Skeletal muscle satellite cell (primary cell): ENCODE data around the gene SLC15A1.
A peak's percentile ranks its signal among the peaks of the same experiment; 100 is the strongest.
"Not testable (repeated sequence)": the region's sequence is repeated elsewhere in the genome, so short reads cannot be mapped to it uniquely, and the experiment has no call there.

Source experiments
- H3K27me3 ChIP-seq: 2 replicates; pipeline ENCODE4 v1.7.0; 2013; ENCODE audit warnings: low read length; ENCODE audit not compliant: control insufficient read depth, insufficient read depth
- H3K36me3 ChIP-seq: 2 replicates; pipeline ENCODE4 v1.7.0; 2013; ENCODE audit warnings: mild to moderate bottlenecking, control low read depth, low read length; ENCODE audit not compliant: insufficient read depth
- H3K4me1 ChIP-seq: 2 replicates; pipeline ENCODE4 v1.7.0; 2013; ENCODE audit warnings: low read length; ENCODE audit not compliant: control insufficient read depth, insufficient read depth
- H3K4me2 ChIP-seq: 2 replicates; pipeline ENCODE4 v1.7.0; 2013; ENCODE audit warnings: mild to moderate bottlenecking, low read length
- H3K4me3 ChIP-seq: 2 replicates; pipeline ENCODE4 v1.7.0; 2013; ENCODE audit warnings: low read length
- H3K9ac ChIP-seq: 2 replicates; pipeline ENCODE4 v1.7.0; 2013; ENCODE audit warnings: mild to moderate bottlenecking, low read depth, low read length, moderate library complexity
- H3K9me3 ChIP-seq: replicated peaks from 2 replicates; pipeline ENCODE4 v1.7.0; 2013; ENCODE audit warnings: mild to moderate bottlenecking, control low read depth, low read length

SLC15A1 gene

GRCh38 chr13:98768522-98768921 is 16.1 kb upstream of the SLC15A1 start:
- peaks cover 33% of the 10 kb centered on the region for H3K27me3 ChIP-seq
- H3K4me1 ChIP-seq, result no peaks in the 10 kb centered on the region
- no peak overlapping the region for H3K9ac ChIP-seq

GRCh38 chr13:98766697-98767096 is 14.2 kb upstream of the SLC15A1 start:
- Histone ChIP-seq H3K4me1 (no peaks in the 10 kb centered on the region), H3K27me3 (peaks cover 39% of the 10 kb centered on the region), H3K36me3 (no peaks in the 10 kb centered on the region), H3K9me3 (no peaks in the 10 kb centered on the region), H3K4me3 (no peak overlapping the region), H3K9ac (no peak overlapping the region), H3K4me2 (no peak overlapping the region)

More at GRCh38 chr13:98768522-98768921, 16.1 kb upstream of the SLC15A1 start:
- Histone ChIP-seq H3K4me3 (no peak overlapping the region), H3K4me2 (no peak overlapping the region), H3K9me3 (no peaks in the 10 kb centered on the region), H3K36me3 (no peaks in the 10 kb centered on the region)

- H3K36me3 ChIP-seq, result no peaks in the 10 kb centered on the region
- H3K27me3 ChIP-seq, result peaks cover 39% of the 10 kb centered on the region
- no peaks in the 10 kb centered on the region for H3K4me1 ChIP-seq
- H3K4me3 ChIP-seq, result no peak overlapping the region
- no peaks in the 10 kb centered on the region for H3K9me3 ChIP-seq
- H3K4me2 ChIP-seq, result no peak overlapping the region
- H3K9ac ChIP-seq, result no peak overlapping the region
Observed at GRCh38 chr13:98765996-98766519, 13.6 kb upstream of the SLC15A1 start.

- H3K9ac ChIP-seq, result no peak overlapping the region
- no peaks in the 10 kb centered on the region for H3K4me1 ChIP-seq
- no peaks in the 10 kb centered on the region for H3K36me3 ChIP-seq
- H3K4me2 ChIP-seq, result peak overlapping the region; percentile 65
- peaks cover 18% of the 10 kb centered on the region for H3K27me3 ChIP-seq
- peak overlapping the region; percentile 44 for H3K4me3 ChIP-seq
- H3K9me3 ChIP-seq, result no peaks in the 10 kb centered on the region
Observed at GRCh38 chr13:98761986-98762616, 9.6 kb upstream of the SLC15A1 start.

- Histone ChIP-seq H3K27me3 (peaks cover 25% of the 10 kb centered on the region), H3K9ac (no peak overlapping the region), H3K9me3 (no peaks in the 10 kb centered on the region), H3K36me3 (no peaks in the 10 kb centered on the region), H3K4me3 (peak overlapping the region; percentile 44), H3K4me2 (peak overlapping the region; percentile 65), H3K4me1 (no peaks in the 10 kb centered on the region)
Observed at GRCh38 chr13:98761126-98761985, 8.9 kb upstream of the SLC15A1 start.

- Histone ChIP-seq H3K9me3 (peaks cover 6% of the 10 kb centered on the region), H3K4me2 (no peak overlapping the region), H3K4me1 (peaks cover 14% of the 10 kb centered on the region), H3K4me3 (no peak overlapping the region), H3K36me3 (no peaks in the 10 kb centered on the region), H3K9ac (no peak overlapping the region), H3K27me3 (peaks cover 47% of the 10 kb centered on the region)
Observed at GRCh38 chr13:98755729-98756128, 3.3 kb upstream of the SLC15A1 start.

GRCh38 chr13:98755116-98755515 is 2.6 kb upstream of the SLC15A1 start:
- Histone ChIP-seq H3K9me3 (peaks cover 6% of the 10 kb centered on the region), H3K9ac (no peak overlapping the region), H3K36me3 (no peaks in the 10 kb centered on the region), H3K27me3 (peaks cover 52% of the 10 kb centered on the region), H3K4me3 (no peak overlapping the region), H3K4me2 (no peak overlapping the region), H3K4me1 (peaks cover 14% of the 10 kb centered on the region)

- H3K9me3 ChIP-seq, H3K4me2 ChIP-seq, H3K36me3 ChIP-seq, H3K9ac ChIP-seq, H3K4me3 ChIP-seq: not testable (repeated sequence)
- peaks cover 14% of the 10 kb centered on the region for H3K4me1 ChIP-seq
- H3K27me3 ChIP-seq, result peaks cover 52% of the 10 kb centered on the region
Observed at GRCh38 chr13:98754468-98754867, 2.0 kb upstream of the SLC15A1 start.

GRCh38 chr13:98751861-98752466 is 508 bp downstream of the SLC15A1 start:
- peaks cover 6% of the 10 kb centered on the region for H3K9me3 ChIP-seq
- peak overlapping the region; percentile 38 for H3K4me3 ChIP-seq
- no peak overlapping the region for H3K9ac ChIP-seq
- H3K4me1 ChIP-seq, result peaks cover 14% of the 10 kb centered on the region
- H3K4me2 ChIP-seq, result peak overlapping the region; percentile 76
- H3K27me3 ChIP-seq, result peaks cover 69% of the 10 kb centered on the region
- no peaks in the 10 kb centered on the region for H3K36me3 ChIP-seq

GRCh38 chr13:98751367-98751782 is 1.1 kb downstream of the SLC15A1 start:
- H3K27me3 ChIP-seq, result peaks cover 67% of the 10 kb centered on the region
- H3K36me3 ChIP-seq, result no peaks in the 10 kb centered on the region
- peaks cover 14% of the 10 kb centered on the region for H3K4me1 ChIP-seq
- H3K4me3 ChIP-seq, result no peak overlapping the region
- peaks cover 6% of the 10 kb centered on the region for H3K9me3 ChIP-seq
- H3K9ac ChIP-seq, result no peak overlapping the region
- peak overlapping the region; percentile 76 for H3K4me2 ChIP-seq

- Histone ChIP-seq H3K36me3 (no peaks in the 10 kb centered on the region), H3K9me3 (peaks cover 6% of the 10 kb centered on the region), H3K4me3 (no peak overlapping the region), H3K4me1 (peaks cover 14% of the 10 kb centered on the region), H3K4me2 (no peak overlapping the region), H3K9ac (no peak overlapping the region), H3K27me3 (peaks cover 52% of the 10 kb centered on the region)
Observed at GRCh38 chr13:98749501-98749900, 3.0 kb downstream of the SLC15A1 start.
